MCF 10A (cell line): ENCODE results near the gene TBX1. TPM values are rescaled to one million over a fixed set of nuclear protein-coding genes. Genes with fewer than 3 reads are reported as not detected.

Experiments
- BruUV-seq: library from RNA; stranded (reverse); fragments of 400-500 nt; replicated peaks from 2 replicates; lab custom pipeline; 2021; lab: Mats Ljungman, UMichigan
- CTCF ChIA-PET: fragments of 300-600 bp; sonication (Branson Sonifier 250); formaldehyde crosslinking; extraction: SDS; loops from one replicate; lab custom pipeline; 2021; ENCODE audit warnings: antibody characterized with exemption, inconsistent platforms; lab: Yijun Ruan, JAX
- POLR2A ChIA-PET: fragments of 300-600, 350-650 bp; sonication (Branson Sonifier 250); formaldehyde crosslinking; extraction: SDS; loops from one replicate; lab custom pipeline; 2020; ENCODE audit warnings: antibody characterized with exemption, inconsistent platforms; lab: Yijun Ruan, JAX
- DNase-seq: peaks from one replicate; pipeline ENCODE4 v3.0.0-alpha.2; 2018; ENCODE audit not compliant: unreplicated experiment
- H3K27ac Mint-ChIP-seq: one replicate; pipeline ENCODE4 v1.8.0; 2022; ENCODE audit warnings: mild to moderate bottlenecking, low read depth, mixed read lengths; ENCODE audit not compliant: unreplicated experiment
- H3K27me3 Mint-ChIP-seq: one replicate; pipeline ENCODE4 v1.8.0; 2022; ENCODE audit warnings: mixed read lengths; ENCODE audit not compliant: insufficient read depth, unreplicated experiment
- H3K36me3 Mint-ChIP-seq: one replicate; pipeline ENCODE4 v1.8.0; 2022; ENCODE audit warnings: mild to moderate bottlenecking, moderate library complexity, mixed read lengths; ENCODE audit not compliant: insufficient read depth, unreplicated experiment
- H3K4me1 Mint-ChIP-seq: one replicate; pipeline ENCODE4 v1.8.0; 2022; ENCODE audit warnings: mixed read lengths; ENCODE audit not compliant: insufficient read depth, unreplicated experiment
- H3K4me3 Mint-ChIP-seq: one replicate; pipeline ENCODE4 v1.8.0; 2022; ENCODE audit warnings: mild to moderate bottlenecking, moderate library complexity, mixed read lengths; ENCODE audit not compliant: unreplicated experiment
- H3K9me3 Mint-ChIP-seq: one replicate; pipeline ENCODE4 v1.8.0; 2022; ENCODE audit warnings: mixed read lengths; ENCODE audit not compliant: unreplicated experiment
- intact Hi-C: fragments of 100-400 bp; cut with micrococcal nuclease; formaldehyde crosslinking; loops from 2 replicates; pipeline ENCODE4 v1.14.1; 2022
- total RNA-seq: library from RNA; stranded (reverse); gene quantifications from 2 replicates; pipeline ENCODE4 v1.2.3, GENCODE V29; 2022
- TF ChIP-seq, protein P1 (sequence below): fragments of 200-600 bp; IDR thresholded peaks from one replicate; pipeline ENCODE4 v1.8.0; 2022; ENCODE audit warnings: antibody characterized with exemption, mild to moderate bottlenecking; ENCODE audit not compliant: unreplicated experiment

Gene TBX1
- total RNA-seq, 1 experiment from 2014 or later, result not detected

DNA sequence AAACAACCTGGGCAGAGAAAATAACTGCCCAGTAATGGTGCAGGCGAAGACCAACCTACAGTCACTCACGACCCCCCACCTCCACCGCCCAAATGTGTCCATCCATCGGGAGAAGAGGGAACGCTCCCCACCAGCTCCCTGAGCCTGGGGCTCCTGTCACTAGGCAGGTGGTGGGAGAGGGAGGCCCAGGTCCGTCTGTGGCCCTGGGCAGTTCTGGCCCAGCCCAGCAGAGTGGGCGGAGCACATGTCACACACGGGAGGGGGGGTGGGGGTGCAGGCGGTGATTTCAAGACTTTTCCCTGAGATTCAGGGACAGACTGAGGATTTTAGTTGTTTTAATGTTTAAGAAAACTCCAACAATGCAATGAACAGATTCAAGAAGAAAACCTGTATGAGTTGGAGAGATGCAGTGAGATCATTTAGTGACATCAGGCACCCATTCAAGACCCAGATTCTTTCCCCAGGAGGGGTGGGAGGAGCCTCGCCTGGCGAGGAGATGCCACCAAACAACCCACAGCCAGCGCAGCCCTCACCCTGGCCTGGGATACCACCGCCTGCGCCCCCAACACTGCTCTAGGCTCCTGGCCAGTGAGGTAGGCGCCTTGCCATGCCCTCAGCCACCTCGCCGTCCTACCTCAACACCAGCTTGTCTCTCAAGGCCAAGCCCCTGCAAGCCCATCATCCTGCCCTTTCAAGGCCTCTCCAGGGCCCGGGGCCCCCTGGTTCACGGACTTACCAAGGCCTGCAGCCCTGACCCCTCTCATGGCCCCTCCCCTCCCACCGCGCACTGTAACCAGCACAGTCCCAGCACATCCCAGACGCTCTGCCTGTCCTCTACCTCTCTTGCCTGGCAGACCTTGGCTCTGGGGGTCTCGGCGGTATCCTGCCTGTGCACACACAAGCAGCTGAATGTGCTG lies 36.8 kb downstream of the TBX1 start:
- peaks cover 6% of the 10 kb centered on the region for H3K4me1 Mint-ChIP-seq
- ChIA-PET POLR2A (interaction anchor here (1.1 kb wide), 1 partner anchor 9 kb away, joined by 3 read pairs; no protein-coding TSS in a partner anchor), CTCF (interaction anchor here (0.7 to 1.1 kb wide), 3 partner anchors 41 to 117 kb away, joined by 3 to 5 read pairs (median 5); no protein-coding TSS in a partner anchor)
- peaks cover 6% of the 10 kb centered on the region for H3K36me3 Mint-ChIP-seq
- TF ChIP-seq, protein P1, sequence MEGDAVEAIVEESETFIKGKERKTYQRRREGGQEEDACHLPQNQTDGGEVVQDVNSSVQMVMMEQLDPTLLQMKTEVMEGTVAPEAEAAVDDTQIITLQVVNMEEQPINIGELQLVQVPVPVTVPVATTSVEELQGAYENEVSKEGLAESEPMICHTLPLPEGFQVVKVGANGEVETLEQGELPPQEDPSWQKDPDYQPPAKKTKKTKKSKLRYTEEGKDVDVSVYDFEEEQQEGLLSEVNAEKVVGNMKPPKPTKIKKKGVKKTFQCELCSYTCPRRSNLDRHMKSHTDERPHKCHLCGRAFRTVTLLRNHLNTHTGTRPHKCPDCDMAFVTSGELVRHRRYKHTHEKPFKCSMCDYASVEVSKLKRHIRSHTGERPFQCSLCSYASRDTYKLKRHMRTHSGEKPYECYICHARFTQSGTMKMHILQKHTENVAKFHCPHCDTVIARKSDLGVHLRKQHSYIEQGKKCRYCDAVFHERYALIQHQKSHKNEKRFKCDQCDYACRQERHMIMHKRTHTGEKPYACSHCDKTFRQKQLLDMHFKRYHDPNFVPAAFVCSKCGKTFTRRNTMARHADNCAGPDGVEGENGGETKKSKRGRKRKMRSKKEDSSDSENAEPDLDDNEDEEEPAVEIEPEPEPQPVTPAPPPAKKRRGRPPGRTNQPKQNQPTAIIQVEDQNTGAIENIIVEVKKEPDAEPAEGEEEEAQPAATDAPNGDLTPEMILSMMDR, result no peak
- no peaks in the 10 kb centered on the region for H3K27me3 Mint-ChIP-seq
- H3K9me3 Mint-ChIP-seq, result no peaks in the 10 kb centered on the region
- no TSS peak for BruUV-seq
- no peak for DNase-seq
- no peak overlapping the region for H3K27ac Mint-ChIP-seq
- no peak overlapping the region for H3K4me3 Mint-ChIP-seq
- intact Hi-C loops, result no loop called here

DNA sequence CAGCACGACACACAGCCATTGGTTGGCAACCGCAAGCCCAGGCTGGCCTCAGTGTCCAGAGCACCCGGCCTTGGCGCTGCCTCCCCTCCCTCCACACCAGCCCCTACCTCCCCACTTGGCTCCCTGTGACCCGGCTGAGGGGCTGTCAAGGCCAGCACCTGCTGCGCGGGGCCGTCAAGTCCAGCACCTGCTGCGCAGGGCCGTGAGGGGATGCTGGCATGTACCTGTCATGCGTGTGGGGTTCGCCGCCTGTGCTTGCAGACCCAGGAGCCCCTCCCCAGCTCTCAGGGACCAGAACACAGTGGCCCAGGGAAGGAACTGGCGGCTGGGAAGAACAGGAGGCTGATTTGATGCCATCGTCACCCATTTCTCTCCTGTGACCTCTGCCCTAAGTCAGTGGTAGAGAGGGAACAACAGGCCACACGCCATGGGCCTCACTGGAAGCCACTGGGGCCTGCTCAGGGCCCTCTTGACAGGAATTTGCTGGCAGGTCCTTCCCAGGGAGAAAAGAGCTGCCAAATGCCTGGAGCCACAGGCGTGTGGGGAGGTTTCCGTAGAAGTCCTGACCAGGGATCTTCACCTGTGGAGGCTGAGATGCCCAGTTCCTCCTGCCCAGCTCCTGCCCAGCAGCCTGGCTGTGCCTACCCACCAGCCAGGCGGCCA lies 37.6 kb downstream of the TBX1 start:
- BruUV-seq, result no TSS peak
- intact Hi-C loops, result no loop called here
- POLR2A ChIA-PET, result interaction anchor here (1.1 kb wide), 1 partner anchor 8 kb away, joined by 3 read pairs; no protein-coding TSS in a partner anchor
- no peak for DNase-seq
- Mint-ChIP-seq H3K36me3 (peaks cover 4% of the 10 kb centered on the region), H3K27ac (no peak overlapping the region), H3K9me3 (no peaks in the 10 kb centered on the region), H3K4me3 (no peak overlapping the region), H3K27me3 (no peaks in the 10 kb centered on the region), H3K4me1 (peaks cover 7% of the 10 kb centered on the region)
- CTCF ChIA-PET, result interaction anchor here (0.7 to 1.1 kb wide), 3 partner anchors 42 to 118 kb away, joined by 3 to 5 read pairs (median 5); no protein-coding TSS in a partner anchor
- TF ChIP-seq, protein P1, result no peak

DNA sequence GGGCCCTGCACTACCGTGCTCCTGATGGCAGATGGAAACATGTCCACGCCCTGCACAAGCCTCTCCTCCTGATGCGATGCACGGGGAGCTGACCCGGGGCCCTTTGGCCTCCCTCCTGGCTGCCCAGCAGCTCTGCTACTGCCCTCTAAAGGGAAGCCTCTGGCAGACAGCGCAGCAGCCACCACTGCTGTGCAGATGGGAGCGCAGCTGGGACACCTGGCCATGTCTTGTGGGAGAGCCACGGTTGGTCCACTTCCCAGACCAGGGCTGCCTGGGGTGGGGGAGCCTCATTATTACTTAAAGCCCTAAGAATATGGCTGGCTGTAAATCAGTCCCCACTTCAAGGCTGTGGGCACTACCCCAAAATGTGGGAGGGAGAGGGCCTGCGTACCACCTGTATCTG lies 38.3 kb downstream of the TBX1 start:
- ChIA-PET CTCF (interaction anchor here (0.5 kb wide), 1 partner anchor 111 kb away, joined by 3 read pairs; no protein-coding TSS in a partner anchor), POLR2A (interaction anchor here (1.1 kb wide), 1 partner anchor 7 kb away, joined by 3 read pairs; no protein-coding TSS in a partner anchor)
- intact Hi-C loops, result no loop called here
- TF ChIP-seq, protein P1, result no peak
- Mint-ChIP-seq H3K27me3 (no peaks in the 10 kb centered on the region), H3K4me3 (no peak overlapping the region), H3K36me3 (peaks cover 4% of the 10 kb centered on the region), H3K9me3 (no peaks in the 10 kb centered on the region), H3K27ac (no peak overlapping the region), H3K4me1 (peaks cover 12% of the 10 kb centered on the region)
- DNase-seq, result no peak
- BruUV-seq, result no TSS peak
